Measurements from ENCODE around the gene CRYBG1.

DNA sequence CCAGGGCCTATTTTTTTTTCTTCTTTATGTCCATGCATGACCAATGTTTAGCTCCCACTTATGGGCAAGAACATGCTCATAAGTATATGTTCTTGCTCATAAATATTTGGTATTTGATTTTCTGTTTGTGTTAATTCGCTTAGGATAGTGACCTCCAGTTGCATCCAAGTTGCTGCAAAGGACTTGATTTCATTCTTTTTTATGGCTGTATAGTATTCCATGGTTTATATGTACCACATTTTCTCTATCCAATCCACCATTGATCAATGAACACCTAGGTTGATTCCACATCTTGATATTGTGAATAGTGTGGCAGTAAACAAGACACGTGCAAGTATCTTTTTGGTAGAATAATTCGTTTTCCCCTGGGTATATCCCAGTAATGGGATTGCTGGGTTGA, 190.6 kb downstream of the CRYBG1 start:
- TF ChIP-seq CTCF (IDR thresholded peaks at IDR 0.05) (no peak), EZH2 (IDR thresholded peaks at IDR 0.05; ENCODE audit: borderline replicate concordance, insufficient read depth, low read depth, low read length, poor library complexity, severe bottlenecking) (no peak)

Data from B cell (primary cell).